ENCODE results near the gene PPARD. TPM values are rescaled to one million over a fixed set of nuclear protein-coding genes. Genes with fewer than 3 reads are reported as not detected.

The PPARD gene
- total RNA-seq, 1 experiment from 2014 or later = 13.8 TPM

DNA sequence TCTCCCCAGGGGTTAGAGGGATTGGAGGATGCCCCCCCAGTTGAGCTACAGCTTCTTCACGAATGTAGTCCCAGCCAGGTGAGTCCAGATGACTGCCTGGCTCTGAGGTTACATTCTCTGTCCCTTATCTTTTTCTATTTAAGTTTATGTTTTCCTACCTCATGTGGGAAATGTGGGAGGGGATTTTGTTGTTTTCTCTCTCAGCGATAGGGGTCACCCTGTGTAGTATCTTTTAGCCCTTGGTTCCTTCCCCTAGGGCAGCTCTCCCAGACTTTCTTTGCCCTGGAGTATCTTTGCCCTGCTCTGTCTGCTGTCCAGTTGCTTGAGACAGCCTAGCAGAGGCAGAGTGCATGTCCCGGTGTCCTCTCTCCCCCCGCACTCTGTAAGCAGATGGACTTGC, 115.5 kb downstream of the PPARD start:
- Histone ChIP-seq H3K27ac (ENCODE audit: low read depth, low read length, poor library complexity, severe bottlenecking) (no peak overlapping the region), H3K36me3 (ENCODE audit: insufficient read depth, low read length, poor library complexity, severe bottlenecking) (peaks cover 64% of the 10 kb centered on the region), H3K4me1 (ENCODE audit: insufficient read depth, low read length, poor library complexity, severe bottlenecking) (peaks cover 20% of the 10 kb centered on the region), H3K27me3 (replicated peaks; ENCODE audit: insufficient read depth, low read depth, low read length, poor library complexity) (no peaks in the 10 kb centered on the region), H3K9me3 (ENCODE audit: low read depth, low read length, poor library complexity, severe bottlenecking) (no peaks in the 10 kb centered on the region), H3K4me3 (ENCODE audit: low read depth, low read length, poor library complexity, severe bottlenecking) (no peak overlapping the region)
- intact Hi-C loops (cut with micrococcal nuclease; ENCODE audit: unreplicated experiment) = no loop called here
- no peak for TF ChIP-seq EZH2 (IDR thresholded peaks at IDR 0.05; ENCODE audit: borderline replicate concordance, low read depth, low read length, poor library complexity, severe bottlenecking)
- TF ChIP-seq, protein P1, sequence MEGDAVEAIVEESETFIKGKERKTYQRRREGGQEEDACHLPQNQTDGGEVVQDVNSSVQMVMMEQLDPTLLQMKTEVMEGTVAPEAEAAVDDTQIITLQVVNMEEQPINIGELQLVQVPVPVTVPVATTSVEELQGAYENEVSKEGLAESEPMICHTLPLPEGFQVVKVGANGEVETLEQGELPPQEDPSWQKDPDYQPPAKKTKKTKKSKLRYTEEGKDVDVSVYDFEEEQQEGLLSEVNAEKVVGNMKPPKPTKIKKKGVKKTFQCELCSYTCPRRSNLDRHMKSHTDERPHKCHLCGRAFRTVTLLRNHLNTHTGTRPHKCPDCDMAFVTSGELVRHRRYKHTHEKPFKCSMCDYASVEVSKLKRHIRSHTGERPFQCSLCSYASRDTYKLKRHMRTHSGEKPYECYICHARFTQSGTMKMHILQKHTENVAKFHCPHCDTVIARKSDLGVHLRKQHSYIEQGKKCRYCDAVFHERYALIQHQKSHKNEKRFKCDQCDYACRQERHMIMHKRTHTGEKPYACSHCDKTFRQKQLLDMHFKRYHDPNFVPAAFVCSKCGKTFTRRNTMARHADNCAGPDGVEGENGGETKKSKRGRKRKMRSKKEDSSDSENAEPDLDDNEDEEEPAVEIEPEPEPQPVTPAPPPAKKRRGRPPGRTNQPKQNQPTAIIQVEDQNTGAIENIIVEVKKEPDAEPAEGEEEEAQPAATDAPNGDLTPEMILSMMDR (conservative IDR thresholded peaks at IDR 0.05; ENCODE audit: low read depth, low read length) = no peak
- POLR2A ChIA-PET (ENCODE audit: low non-redundant PET) = no interaction called here
- CTCF ChIA-PET = no interaction called here
- BruUV-seq (replicated peaks) = no TSS peak
- no peak for DNase-seq (ENCODE audit: low spot score)

DNA sequence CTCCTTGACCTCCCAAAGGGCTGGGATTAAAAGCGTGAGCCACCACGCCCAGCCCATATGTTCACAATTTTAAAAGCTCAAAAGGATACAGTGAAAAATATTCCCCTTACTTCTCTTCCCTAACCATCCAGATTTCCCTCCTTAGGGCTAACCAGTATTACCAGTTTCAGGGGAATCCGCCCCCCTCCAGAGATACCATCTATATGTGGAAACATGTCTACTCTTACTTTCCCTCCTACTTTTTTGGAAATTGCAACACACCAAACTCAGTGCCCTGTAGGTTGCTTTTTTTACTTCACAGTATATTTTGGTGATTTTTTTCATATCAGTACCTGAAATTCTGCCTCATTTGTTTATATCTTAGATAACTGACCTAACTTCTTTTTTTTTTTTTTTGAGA, 118.9 kb downstream of the PPARD start:
- ChIA-PET POLR2A (ENCODE audit: low non-redundant PET) (no interaction called here), CTCF (no interaction called here)
- Histone ChIP-seq H3K4me1 (ENCODE audit: insufficient read depth, low read length, poor library complexity, severe bottlenecking) (no peaks in the 10 kb centered on the region), H3K9me3 (ENCODE audit: low read depth, low read length, poor library complexity, severe bottlenecking) (no peaks in the 10 kb centered on the region), H3K36me3 (ENCODE audit: insufficient read depth, low read length, poor library complexity, severe bottlenecking) (peaks cover 65% of the 10 kb centered on the region), H3K27ac (ENCODE audit: low read depth, low read length, poor library complexity, severe bottlenecking) (no peak overlapping the region), H3K27me3 (replicated peaks; ENCODE audit: insufficient read depth, low read depth, low read length, poor library complexity) (no peaks in the 10 kb centered on the region), H3K4me3 (ENCODE audit: low read depth, low read length, poor library complexity, severe bottlenecking) (no peak overlapping the region)
- TF ChIP-seq, protein P1 (conservative IDR thresholded peaks at IDR 0.05; ENCODE audit: low read depth, low read length) = no peak
- no peak for TF ChIP-seq EZH2 (IDR thresholded peaks at IDR 0.05; ENCODE audit: borderline replicate concordance, low read depth, low read length, poor library complexity, severe bottlenecking)
- no peak for DNase-seq (ENCODE audit: low spot score)
- BruUV-seq (replicated peaks) = no TSS peak
- intact Hi-C loops (cut with micrococcal nuclease; ENCODE audit: unreplicated experiment) = no loop called here

DNA sequence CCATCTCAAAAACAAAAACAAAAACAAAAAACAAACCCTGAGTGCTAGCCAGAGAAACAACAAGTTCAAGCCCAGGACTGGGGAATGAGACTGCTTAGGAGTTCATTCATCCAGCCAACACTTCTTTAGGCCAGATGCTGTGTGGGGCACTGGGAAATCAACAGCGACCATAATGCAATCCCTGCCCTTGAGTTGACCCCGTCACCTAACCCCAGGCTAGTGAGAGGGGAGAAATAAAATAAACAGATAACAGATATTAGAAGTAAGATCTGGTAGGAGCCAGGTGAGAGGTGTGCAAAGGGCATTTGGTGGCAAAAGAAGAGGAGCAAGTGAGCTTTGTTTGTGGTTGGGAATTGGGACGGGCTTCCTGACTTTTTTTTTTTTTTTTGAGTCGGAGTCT, 120.9 kb downstream of the PPARD start:
- TF ChIP-seq EZH2 (IDR thresholded peaks at IDR 0.05; ENCODE audit: borderline replicate concordance, low read depth, low read length, poor library complexity, severe bottlenecking) = no peak
- TF ChIP-seq, protein P1 (conservative IDR thresholded peaks at IDR 0.05; ENCODE audit: low read depth, low read length) = no peak
- H3K4me3 ChIP-seq (ENCODE audit: low read depth, low read length, poor library complexity, severe bottlenecking) = no peak overlapping the region
- intact Hi-C loops (cut with micrococcal nuclease; ENCODE audit: unreplicated experiment) = no loop called here
- no TSS peak for BruUV-seq (replicated peaks)
- ChIA-PET POLR2A (ENCODE audit: low non-redundant PET) (no interaction called here), CTCF (interaction anchor here (1.0 kb wide), 1 partner anchor 14 kb away, joined by 3 read pairs; no protein-coding TSS in a partner anchor)
- peaks cover 56% of the 10 kb centered on the region for H3K36me3 ChIP-seq (ENCODE audit: insufficient read depth, low read length, poor library complexity, severe bottlenecking)
- H3K27me3 ChIP-seq (replicated peaks; ENCODE audit: insufficient read depth, low read depth, low read length, poor library complexity) = no peaks in the 10 kb centered on the region
- DNase-seq (ENCODE audit: low spot score) = no peak
- no peak overlapping the region for H3K27ac ChIP-seq (ENCODE audit: low read depth, low read length, poor library complexity, severe bottlenecking)
- H3K9me3 ChIP-seq (ENCODE audit: low read depth, low read length, poor library complexity, severe bottlenecking) = no peaks in the 10 kb centered on the region
- H3K4me1 ChIP-seq (ENCODE audit: insufficient read depth, low read length, poor library complexity, severe bottlenecking) = no peaks in the 10 kb centered on the region

All from A673 (cell line).